ENCODE measurements around the gene EFCAB11. TPM values are rescaled to one million over a fixed set of nuclear protein-coding genes. Genes with fewer than 3 reads are reported as not detected.

Gene EFCAB11
- total and polyA plus RNA-seq, 2 of the 8 experiments (the other 6 are each of a cell fraction or from before 2014, with no cell fraction given) = 6.8 to 12.8 TPM

- no peak overlapping the region for H3K56ac ChIP-seq (replicated peaks; ENCODE audit: insufficient read length, low read depth, low read length)
- H3K36me3 ChIP-seq (ENCODE audit: control insufficient read depth in 2 of 4, insufficient read depth in 4 of 4, low read length in 3 of 4) = no peaks in the 10 kb centered on the region
- no peak overlapping the region for H2AK5ac ChIP-seq (ENCODE audit: low read depth, low read length)
- no peak overlapping the region for H3K23ac ChIP-seq (ENCODE audit: insufficient read length)
- H2AFZ ChIP-seq (ENCODE audit: low read length) = no peak overlapping the region
- H3K4me2 ChIP-seq (ENCODE audit: insufficient read depth in 1 of 2, low read depth in 2 of 2, low read length in 2 of 2) = no peak overlapping the region
- no peak overlapping the region for H4K8ac ChIP-seq (ENCODE audit: extremely low read depth, insufficient read depth, low read length)
- ChIA-PET CTCF (ENCODE audit: partially characterized antibody) (interaction anchor here (0.7 to 1.8 kb wide), 8 partner anchors 8 to 513 kb away, joined by 3 to 12 read pairs (median 3); no protein-coding TSS in a partner anchor), POLR2A (ENCODE audit: partially characterized antibody) (no interaction called here)
- H3K4me1 ChIP-seq (replicated peaks in 1 of 4; ENCODE audit: control insufficient read depth in 3 of 4, insufficient read depth in 4 of 4, low read length in 3 of 4) = no peaks in the 10 kb centered on the region
- no peak overlapping the region for H4K91ac ChIP-seq (replicated peaks; ENCODE audit: insufficient read length, low read length)
- no peak overlapping the region for H2BK20ac ChIP-seq (ENCODE audit: low read length)
- H3K18ac ChIP-seq (ENCODE audit: extremely low read depth, low read length) = no peak overlapping the region
- H3K27ac ChIP-seq (ENCODE audit: low read depth, low read length) = no peak overlapping the region
- H3K9me3 ChIP-seq (ENCODE audit: insufficient read depth in 2 of 2, low read depth in 1 of 2, low read length in 1 of 2) = no peaks in the 10 kb centered on the region
- H3K4ac ChIP-seq (replicated peaks; ENCODE audit: insufficient read length, low read depth, low read length) = no peak overlapping the region
- H3K23me2 ChIP-seq (ENCODE audit: low read depth, low read length) = no peaks in the 10 kb centered on the region; the same call in 1 of the 2 replicates
- H2BK120ac ChIP-seq (replicated peaks; ENCODE audit: low read depth, low read length) = no peak overlapping the region
- H2BK15ac ChIP-seq (ENCODE audit: low read length) = no peak overlapping the region
- no peak overlapping the region for H2BK5ac ChIP-seq (ENCODE audit: low read depth, low read length)
- H3K27me3 ChIP-seq (replicated peaks in 1 of 4; ENCODE audit: control insufficient read depth in 3 of 4, extremely low read depth in 1 of 4, insufficient read depth in 3 of 4, low read length in 3 of 4) = no peaks in the 10 kb centered on the region
- no peaks in the 10 kb centered on the region for H3K79me2 ChIP-seq (ENCODE audit: control insufficient read depth in 1 of 2, insufficient read depth in 2 of 2, low read length in 2 of 2)
- FAIRE-seq (no peak), DNase-seq (ENCODE audit: low read depth in 1 of 2, low spot score in 2 of 2) (no peak)
- no peak overlapping the region for H3K14ac ChIP-seq (ENCODE audit: insufficient read length)
- no peak overlapping the region for H3K9ac ChIP-seq (replicated peaks in 1 of 4; ENCODE audit: extremely low read depth in 1 of 4, low read depth in 3 of 4, low read length in 3 of 4)
- H3K79me1 ChIP-seq (ENCODE audit: low read depth, low read length) = no peaks in the 10 kb centered on the region
- no peaks in the 10 kb centered on the region for H4K20me1 ChIP-seq (replicated peaks in 1 of 2; ENCODE audit: control insufficient read depth in 1 of 2, insufficient read depth in 2 of 2, low read length in 2 of 2)
- no peak overlapping the region for H3K4me3 ChIP-seq (ENCODE audit: extremely low read depth in 1 of 4, insufficient read depth in 2 of 4, low read depth in 3 of 4, low read length in 4 of 4)
- 86% methylated on average over 4 of the region's 4 CpGs; no CpG with 5 or more reads in 1 of the 2 experiments for WGBS, 2 experiments (ENCODE audit: extremely low coverage in 1 of 2, insufficient coverage in 1 of 2, insufficient read length in 1 of 2, insufficient replicate concordance in 2 of 2, low coverage in 1 of 2, low lambda C conversion rate in 2 of 2, missing lambda C conversion rate in 1 of 2)
- no peak overlapping the region for H4K5ac ChIP-seq (ENCODE audit: insufficient read length, low read depth, low read length)
- no peak overlapping the region for H2BK12ac ChIP-seq (ENCODE audit: low read depth, low read length)
- TF ChIP-seq SP2 (IDR thresholded peaks at IDR 0.05; ENCODE audit: low read length) (no peak), RBBP5 (IDR thresholded peaks at IDR 0.05; ENCODE audit: borderline replicate concordance, low read depth, low read length) (no peak), E2F6 (IDR thresholded peaks at IDR 0.05) (no peak), KDM5A (IDR thresholded peaks at IDR 0.05; ENCODE audit: low read length) (no peak)
Measured at GRCh38 chr14:89900802-89901201, 53.7 kb downstream of the EFCAB11 start.
